GM12801 (cell line): ENCODE data around the gene COQ8A.

Experiments
- TF ChIP-seq, protein P1 (sequence below): IDR thresholded peaks from one replicate; pipeline ENCODE4 v1.5.1; 2011; ENCODE audit warnings: control low read depth; ENCODE audit not compliant: insufficient read length; ENCODE audit errors: extremely low read depth

Gene COQ8A

GRCh38 chr1:226948480-226948879, 8.4 kb downstream of the COQ8A start:
- TF ChIP-seq, protein P1, sequence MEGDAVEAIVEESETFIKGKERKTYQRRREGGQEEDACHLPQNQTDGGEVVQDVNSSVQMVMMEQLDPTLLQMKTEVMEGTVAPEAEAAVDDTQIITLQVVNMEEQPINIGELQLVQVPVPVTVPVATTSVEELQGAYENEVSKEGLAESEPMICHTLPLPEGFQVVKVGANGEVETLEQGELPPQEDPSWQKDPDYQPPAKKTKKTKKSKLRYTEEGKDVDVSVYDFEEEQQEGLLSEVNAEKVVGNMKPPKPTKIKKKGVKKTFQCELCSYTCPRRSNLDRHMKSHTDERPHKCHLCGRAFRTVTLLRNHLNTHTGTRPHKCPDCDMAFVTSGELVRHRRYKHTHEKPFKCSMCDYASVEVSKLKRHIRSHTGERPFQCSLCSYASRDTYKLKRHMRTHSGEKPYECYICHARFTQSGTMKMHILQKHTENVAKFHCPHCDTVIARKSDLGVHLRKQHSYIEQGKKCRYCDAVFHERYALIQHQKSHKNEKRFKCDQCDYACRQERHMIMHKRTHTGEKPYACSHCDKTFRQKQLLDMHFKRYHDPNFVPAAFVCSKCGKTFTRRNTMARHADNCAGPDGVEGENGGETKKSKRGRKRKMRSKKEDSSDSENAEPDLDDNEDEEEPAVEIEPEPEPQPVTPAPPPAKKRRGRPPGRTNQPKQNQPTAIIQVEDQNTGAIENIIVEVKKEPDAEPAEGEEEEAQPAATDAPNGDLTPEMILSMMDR, result no peak

DNA sequence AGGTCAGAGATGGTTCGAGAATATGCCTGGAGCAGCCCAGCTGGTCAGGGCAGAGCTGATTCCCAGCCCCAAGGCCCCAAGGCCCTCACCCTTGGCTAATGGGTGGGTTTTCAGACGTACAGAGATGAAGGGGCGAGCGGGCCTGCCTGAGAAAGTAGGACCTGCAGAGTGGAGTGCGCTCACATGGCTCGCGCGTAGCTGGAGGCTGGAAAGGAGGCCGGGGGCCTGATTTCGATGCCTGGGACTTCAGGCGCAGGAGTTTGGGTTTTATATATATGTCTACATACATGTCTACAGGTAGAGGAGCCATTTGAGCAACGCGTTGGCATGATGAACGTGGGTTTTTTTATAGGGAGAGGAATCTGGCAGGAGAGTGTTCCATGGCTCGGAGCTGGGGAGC, 8.9 kb downstream of the COQ8A start:
- TF ChIP-seq, protein P1, result no peak

DNA sequence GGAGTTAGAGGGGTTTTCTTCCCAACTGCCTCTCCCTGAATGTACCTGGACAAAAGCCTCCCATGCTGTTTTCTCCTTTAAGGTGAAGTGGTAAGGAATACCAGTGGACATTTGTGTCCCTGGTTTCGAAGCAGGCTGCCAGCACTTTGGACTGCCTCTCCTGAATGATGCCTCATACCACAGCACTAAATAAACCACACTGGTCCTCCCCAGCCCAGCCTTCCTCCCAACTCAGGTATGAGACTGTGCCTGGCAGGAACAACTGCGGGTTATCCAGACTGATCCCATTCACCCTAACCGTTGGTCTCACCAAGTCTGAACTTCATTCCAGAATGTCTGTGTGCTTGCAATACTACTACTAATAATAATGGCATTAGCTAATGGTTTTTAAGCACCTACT, 9.3 kb downstream of the COQ8A start:
- TF ChIP-seq, protein P1, result no peak

DNA sequence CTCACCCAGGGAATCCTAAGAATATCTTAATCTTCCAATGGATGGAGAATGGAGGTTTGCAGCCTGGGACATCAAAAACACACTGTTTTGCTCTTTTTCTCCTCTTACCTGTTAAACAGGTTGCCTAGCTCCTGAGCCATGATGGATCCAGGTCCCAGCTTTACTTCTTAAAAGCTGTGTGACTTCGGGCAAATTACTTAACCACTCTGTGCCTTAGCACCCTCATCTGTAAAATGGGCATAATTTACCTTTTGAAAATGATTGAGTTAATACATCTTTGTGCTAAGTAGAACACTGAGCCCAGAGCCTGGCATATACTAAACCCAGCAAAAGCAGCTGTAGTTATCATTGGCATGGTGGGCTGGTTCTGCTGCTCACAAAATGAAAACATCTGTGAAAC, 10.2 kb downstream of the COQ8A start:
- TF ChIP-seq, protein P1, result no peak

DNA sequence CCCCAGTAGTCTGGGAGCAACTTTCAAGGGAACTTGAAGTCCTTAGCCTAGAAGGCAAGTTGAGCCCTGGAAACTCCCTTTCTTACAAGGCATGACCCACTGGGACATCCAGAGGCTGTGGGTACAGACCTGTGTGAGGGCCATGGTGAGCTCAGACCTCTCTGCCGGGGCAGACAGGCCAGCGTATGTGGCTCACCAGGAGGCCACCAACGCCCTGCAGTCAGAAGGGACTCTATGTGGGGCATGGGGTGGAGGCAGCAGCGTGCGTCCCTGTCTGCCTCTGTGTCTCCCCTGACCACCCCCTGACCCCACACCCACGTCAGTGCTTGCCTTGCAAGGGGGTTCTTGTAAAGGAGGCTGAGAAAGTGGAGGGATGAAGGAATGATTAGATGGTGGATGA, 10.8 kb downstream of the COQ8A start:
- TF ChIP-seq, protein P1, result no peak

GRCh38 chr1:226951286-226952117, 11.4 kb downstream of the COQ8A start:
- TF ChIP-seq, protein P1, result no peak

- TF ChIP-seq, protein P1, result no peak
Observed at GRCh38 chr1:226952118-226952441, 12.0 kb downstream of the COQ8A start.
